Measurements from ENCODE around the gene NELFB.

NELFB gene

DNA sequence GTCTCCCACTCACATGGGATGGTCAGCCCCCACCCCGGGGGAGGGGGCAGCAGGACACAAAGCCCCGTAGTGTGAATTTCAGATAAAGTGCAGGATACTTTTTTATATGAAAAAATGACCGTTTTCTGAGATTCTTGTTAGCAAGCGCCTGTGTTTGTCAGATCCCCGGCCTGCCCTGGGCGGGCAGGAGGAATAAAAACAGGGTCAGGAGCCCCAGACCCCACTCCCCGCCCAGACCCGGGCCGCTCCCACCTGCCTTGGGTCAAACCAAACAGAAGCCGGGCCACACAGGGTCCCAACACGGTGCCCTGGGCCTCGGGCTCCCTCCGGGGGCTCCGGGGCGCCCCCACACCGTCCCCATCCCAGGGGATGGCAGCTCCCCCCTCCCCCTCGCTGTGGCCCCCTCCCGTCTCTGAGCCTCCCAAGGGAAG lies 60.5 kb downstream of the NELFB start:
- TF ChIP-seq, protein P1, sequence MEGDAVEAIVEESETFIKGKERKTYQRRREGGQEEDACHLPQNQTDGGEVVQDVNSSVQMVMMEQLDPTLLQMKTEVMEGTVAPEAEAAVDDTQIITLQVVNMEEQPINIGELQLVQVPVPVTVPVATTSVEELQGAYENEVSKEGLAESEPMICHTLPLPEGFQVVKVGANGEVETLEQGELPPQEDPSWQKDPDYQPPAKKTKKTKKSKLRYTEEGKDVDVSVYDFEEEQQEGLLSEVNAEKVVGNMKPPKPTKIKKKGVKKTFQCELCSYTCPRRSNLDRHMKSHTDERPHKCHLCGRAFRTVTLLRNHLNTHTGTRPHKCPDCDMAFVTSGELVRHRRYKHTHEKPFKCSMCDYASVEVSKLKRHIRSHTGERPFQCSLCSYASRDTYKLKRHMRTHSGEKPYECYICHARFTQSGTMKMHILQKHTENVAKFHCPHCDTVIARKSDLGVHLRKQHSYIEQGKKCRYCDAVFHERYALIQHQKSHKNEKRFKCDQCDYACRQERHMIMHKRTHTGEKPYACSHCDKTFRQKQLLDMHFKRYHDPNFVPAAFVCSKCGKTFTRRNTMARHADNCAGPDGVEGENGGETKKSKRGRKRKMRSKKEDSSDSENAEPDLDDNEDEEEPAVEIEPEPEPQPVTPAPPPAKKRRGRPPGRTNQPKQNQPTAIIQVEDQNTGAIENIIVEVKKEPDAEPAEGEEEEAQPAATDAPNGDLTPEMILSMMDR (IDR thresholded peaks at IDR 0.05; ENCODE audit: borderline replicate concordance, insufficient read depth, low read depth, low read length), result no peak
- H3K4me3 ChIP-seq (ENCODE audit: low read depth, low read length), result no peak overlapping the region

DNA sequence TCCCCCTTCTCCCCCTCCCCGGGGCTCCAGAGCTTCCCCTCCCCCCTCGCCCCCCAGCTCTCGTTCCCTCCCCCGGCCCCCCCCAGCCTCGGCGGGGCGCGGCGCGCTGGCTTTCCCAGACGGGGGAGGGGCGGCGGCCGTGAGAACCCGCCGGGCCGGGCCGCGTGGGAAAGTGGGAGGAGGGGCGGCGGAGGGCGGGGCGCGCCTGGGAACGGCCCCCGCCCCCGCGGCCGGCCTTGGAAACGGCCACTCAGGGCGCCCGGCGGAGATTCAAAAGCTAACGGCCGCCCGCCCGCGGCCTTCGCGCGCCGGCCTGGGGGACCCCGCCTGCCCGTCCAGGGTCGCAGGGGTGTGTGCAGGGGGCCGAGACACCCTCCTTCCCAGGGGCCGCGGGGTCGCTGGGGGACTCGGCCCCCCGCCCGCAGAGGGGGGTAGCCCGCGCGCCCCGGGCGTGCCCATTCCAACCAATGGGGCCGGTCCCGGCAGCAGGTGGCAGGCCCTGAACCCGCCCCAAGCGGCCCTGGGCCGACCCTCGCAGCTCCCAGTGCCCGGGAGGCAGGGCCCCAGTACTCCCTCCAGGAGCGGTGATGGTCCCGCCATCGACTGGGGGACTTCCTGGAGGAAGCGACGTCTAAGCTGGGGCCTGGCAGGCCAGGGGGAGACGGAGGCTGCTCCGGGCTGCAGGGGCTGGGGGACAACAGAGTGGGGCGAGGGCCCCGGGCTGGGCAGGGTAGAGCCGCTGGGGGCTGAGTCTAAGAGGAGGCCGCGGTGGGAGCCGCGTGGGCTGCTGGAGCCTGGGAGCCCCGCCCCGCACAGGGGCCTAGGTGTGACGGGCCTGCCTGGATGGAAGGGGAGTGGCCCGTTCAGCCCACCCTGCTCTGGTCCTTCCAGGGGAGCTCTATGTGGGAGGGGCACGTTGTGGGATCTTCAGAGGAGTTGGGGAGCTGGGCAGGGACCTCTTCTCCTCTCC lies 61.2 kb downstream of the NELFB start:
- H3K4me3 ChIP-seq (ENCODE audit: low read depth, low read length), result peak overlapping the region; percentile 48
- TF ChIP-seq, protein P1 (IDR thresholded peaks at IDR 0.05; ENCODE audit: borderline replicate concordance, insufficient read depth, low read depth, low read length), result no peak

DNA sequence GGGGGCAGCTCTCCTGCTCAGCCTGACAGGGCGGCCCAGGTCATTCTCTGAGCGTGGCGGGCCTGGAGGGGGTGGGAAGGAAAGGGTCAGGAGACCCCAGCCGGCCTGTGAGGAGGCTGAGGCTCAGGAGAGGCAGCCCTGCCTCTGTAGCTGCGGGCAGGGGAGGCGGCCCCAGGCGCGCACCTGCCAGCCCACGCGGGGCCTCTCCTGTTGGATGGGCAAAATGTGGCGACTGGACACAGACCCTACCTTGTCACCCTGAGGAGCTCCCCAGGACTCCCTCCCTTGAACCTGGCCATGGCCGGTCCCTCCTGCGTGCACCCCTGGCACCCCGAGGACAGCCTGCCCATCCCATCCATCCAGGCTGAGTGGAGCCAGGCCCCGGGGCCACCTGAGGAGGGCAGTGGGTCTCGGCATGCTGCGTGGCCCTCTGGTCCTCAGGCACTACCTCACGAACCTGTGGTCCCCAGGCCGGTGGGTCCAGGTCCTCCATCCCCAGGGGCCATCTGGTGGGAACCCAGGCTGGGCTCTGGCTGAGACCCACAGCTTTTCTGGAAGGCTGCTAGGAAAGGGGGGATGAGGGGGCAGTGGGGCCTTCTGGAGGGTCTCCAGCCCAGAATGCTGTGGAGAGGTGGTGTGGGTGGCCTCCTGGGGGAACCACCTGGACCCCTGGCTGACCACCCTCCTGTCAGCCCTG lies 62.0 kb downstream of the NELFB start:
- H3K4me3 ChIP-seq (ENCODE audit: low read depth, low read length), result no peak overlapping the region
- TF ChIP-seq, protein P1 (IDR thresholded peaks at IDR 0.05; ENCODE audit: borderline replicate concordance, insufficient read depth, low read depth, low read length), result no peak

DNA sequence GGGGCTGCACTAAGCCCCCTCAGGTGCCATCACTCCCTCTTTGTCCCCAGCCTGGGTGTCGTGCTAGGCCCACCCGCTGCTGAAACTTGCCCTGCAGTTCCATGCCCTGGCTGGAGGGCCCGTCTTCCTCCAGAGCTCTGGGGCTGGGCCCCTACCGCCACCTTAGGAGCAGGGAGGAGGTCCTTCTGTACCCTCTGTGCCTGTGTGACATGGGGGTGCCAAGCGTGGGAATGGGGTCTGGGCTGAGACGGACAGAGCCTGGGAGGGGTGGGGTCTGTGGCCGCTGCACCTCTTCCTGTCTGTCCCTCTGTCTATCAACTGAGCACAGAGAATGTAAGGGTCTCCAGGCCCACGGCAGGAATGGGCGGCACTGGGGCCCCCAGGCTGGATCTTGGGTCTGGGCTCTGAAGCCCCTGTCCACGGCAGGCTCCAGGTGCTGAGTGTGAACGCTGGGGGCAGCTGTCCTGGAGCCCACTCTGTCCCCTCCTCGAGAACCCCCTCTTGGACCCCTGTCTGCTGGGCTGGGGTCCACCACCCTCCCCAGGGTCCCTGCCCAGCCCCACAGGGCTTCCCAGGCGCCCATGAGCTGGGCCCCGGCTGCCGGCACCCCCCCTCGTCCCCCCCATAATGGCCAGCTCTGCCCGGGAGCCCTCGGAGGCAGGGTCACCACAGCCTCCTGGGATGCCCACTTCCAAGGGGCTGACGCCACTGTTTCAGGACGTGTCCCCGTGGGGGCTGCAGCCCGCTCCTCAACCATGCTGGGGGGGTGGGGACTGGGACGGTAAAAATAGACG lies 62.8 kb downstream of the NELFB start:
- H3K4me3 ChIP-seq (ENCODE audit: low read depth, low read length), result no peak overlapping the region
- TF ChIP-seq, protein P1 (IDR thresholded peaks at IDR 0.05; ENCODE audit: borderline replicate concordance, insufficient read depth, low read depth, low read length), result no peak

DNA sequence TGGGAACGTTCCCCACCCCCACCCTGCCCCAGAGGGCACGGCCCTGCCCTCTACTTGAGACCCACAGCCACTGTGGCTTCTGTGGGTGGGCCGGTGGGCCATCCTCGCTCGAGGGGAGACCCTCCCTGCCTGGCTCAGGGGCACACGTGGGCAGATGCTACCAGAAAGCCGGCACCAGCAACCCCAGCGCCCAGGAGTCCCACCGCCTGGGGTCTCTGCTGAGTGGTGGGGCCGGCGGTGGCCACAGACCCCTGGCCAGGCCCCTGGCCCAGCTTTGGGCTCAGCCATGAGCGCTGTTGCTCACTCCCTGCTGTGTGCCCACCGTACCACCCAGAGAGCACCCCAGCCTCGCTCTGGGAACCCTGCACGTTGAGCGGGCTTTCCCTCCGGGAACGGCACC lies 63.5 kb downstream of the NELFB start:
- TF ChIP-seq, protein P1 (IDR thresholded peaks at IDR 0.05; ENCODE audit: borderline replicate concordance, insufficient read depth, low read depth, low read length), result no peak
- H3K4me3 ChIP-seq (ENCODE audit: low read depth, low read length), result no peak overlapping the region

DNA sequence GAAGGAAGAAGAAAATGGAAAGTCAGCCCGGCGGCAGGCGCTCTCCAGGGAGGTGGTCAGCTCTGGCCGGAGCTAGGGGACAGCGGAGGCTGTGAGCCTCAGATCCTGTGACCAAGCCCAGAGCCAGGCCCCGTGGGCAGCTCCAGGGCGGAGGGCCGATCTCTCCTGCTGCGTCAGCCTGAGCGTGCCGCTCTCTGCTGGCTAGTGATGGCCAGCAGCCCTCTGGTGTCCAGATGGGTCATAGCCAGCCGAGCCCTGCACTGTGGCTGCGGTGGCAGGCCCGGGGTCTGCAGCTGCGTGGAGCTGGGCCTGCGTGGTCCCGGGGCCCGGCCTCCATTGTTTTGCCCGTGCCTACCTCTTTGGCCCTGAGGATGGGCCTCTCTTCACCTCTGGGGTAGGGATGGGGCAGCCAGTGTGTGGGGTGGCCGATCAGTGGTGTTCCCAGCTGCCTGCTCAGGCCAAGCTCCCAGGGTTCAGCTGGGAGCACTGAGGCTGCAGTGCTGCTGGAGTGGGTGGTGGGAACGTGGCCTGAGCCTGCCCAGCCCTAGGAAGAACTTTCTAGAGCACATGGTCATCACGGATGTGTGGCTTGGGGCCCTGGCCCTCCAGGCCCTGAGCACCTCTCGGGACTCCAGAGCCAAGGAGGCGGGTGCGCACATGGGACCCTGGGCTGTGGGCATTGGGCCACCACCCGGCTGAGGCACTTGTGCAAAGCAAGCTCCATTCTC lies 64.0 kb downstream of the NELFB start:
- TF ChIP-seq, protein P1 (IDR thresholded peaks at IDR 0.05; ENCODE audit: borderline replicate concordance, insufficient read depth, low read depth, low read length), result no peak
- H3K4me3 ChIP-seq (ENCODE audit: low read depth, low read length), result no peak overlapping the region

Data from GM12875 (cell line).